GM23338 (cell line): ENCODE results near the gene MAG. TPM values are rescaled to one million over a fixed set of nuclear protein-coding genes. Genes with fewer than 3 reads are reported as not detected.

Source experiments
- ATAC-seq: fragments of 200-7000 bp; cut with Tn5 transposase; 3 replicates; pipeline ENCODE4 v1.9.1; 2020
- DNase-seq: peaks from one replicate; pipeline ENCODE4 v3.0.0-alpha.2; 2015; ENCODE audit warnings: low spot score
- H2AFZ ChIP-seq: fragments of 200-600 bp; sonication (generic); 2 replicates; pipeline ENCODE4 v1.8.0; 2016; ENCODE audit warnings: antibody characterized with exemption, mild to moderate bottlenecking, moderate library complexity
- H3F3A ChIP-seq: fragments of 200-600 bp; sonication (generic); replicated peaks from 2 replicates; pipeline ENCODE4 v1.8.0; 2017; ENCODE audit warnings: antibody characterized with exemption, mixed run types, low read depth
- H3K27ac ChIP-seq: fragments of 200-600 bp; sonication (generic); 2 replicates; pipeline ENCODE4 v1.6.1; 2016; ENCODE audit warnings: low read depth
- H3K27me3 ChIP-seq: fragments of 200-600 bp; sonication (generic); 2 replicates; pipeline ENCODE4 v1.8.0; 2016; ENCODE audit warnings: mild to moderate bottlenecking, mixed run types, moderate library complexity; ENCODE audit not compliant: insufficient read depth
- H3K36me3 ChIP-seq: fragments of 200-600 bp; sonication (generic); 2 replicates; pipeline ENCODE4 v1.8.0; 2016; ENCODE audit warnings: mild to moderate bottlenecking; ENCODE audit not compliant: insufficient read depth
- H3K4me1 ChIP-seq: fragments of 200-600 bp; sonication (generic); 2 replicates; pipeline ENCODE4 v1.8.0; 2016; ENCODE audit warnings: mild to moderate bottlenecking, moderate library complexity; ENCODE audit not compliant: insufficient read depth
- H3K4me2 ChIP-seq: fragments of 200-600 bp; sonication (generic); 2 replicates; pipeline ENCODE4 v1.7.1; 2017; ENCODE audit warnings: mixed run types
- H3K4me3 ChIP-seq: fragments of 200-600 bp; sonication (generic); 2 replicates; pipeline ENCODE4 v1.6.1; 2016; ENCODE audit warnings: mixed run types
- H3K79me2 ChIP-seq: fragments of 200-600 bp; sonication (generic); replicated peaks from 2 replicates; pipeline ENCODE4 v1.8.0; 2017; ENCODE audit warnings: mild to moderate bottlenecking; ENCODE audit not compliant: insufficient read depth
- H3K9me2 ChIP-seq: fragments of 200-600 bp; sonication (generic); 2 replicates; pipeline ENCODE4 v1.8.0; 2017; ENCODE audit not compliant: insufficient read depth
- H4K20me1 ChIP-seq: fragments of 200-600 bp; sonication (generic); replicated peaks from 2 replicates; pipeline ENCODE4 v1.8.0; 2017; ENCODE audit warnings: mild to moderate bottlenecking; ENCODE audit not compliant: insufficient read depth
- H3K27ac Mint-ChIP-seq: 2 replicates; pipeline ENCODE4 v1.8.0; 2020; ENCODE audit warnings: inconsistent platforms, mild to moderate bottlenecking, moderate library complexity, mixed read lengths
- H3K27me3 Mint-ChIP-seq: 3 replicates; pipeline ENCODE4 v1.8.0; 2022; ENCODE audit warnings: low read depth, mild to moderate bottlenecking, moderate library complexity, mixed read lengths, inconsistent platforms; ENCODE audit not compliant: insufficient read depth, poor library complexity
- H3K36me3 Mint-ChIP-seq: 3 replicates; pipeline ENCODE4 v1.8.0; 2021; ENCODE audit warnings: low read depth, mild to moderate bottlenecking, inconsistent platforms, moderate library complexity, mixed read lengths
- H3K4me1 Mint-ChIP-seq: 3 replicates; pipeline ENCODE4 v1.8.0; 2020; ENCODE audit warnings: mild to moderate bottlenecking, inconsistent platforms, mixed read lengths
- H3K4me3 Mint-ChIP-seq: 3 replicates; pipeline ENCODE4 v1.8.0; 2021; ENCODE audit warnings: moderate library complexity, mild to moderate bottlenecking, inconsistent platforms, mixed read lengths
- H3K9me3 Mint-ChIP-seq: 3 replicates; pipeline ENCODE4 v1.8.0; 2020; ENCODE audit warnings: moderate library complexity, mild to moderate bottlenecking, inconsistent platforms, mixed read lengths
- CREB1 ChIP-seq: fragments of 250-450 bp; sonication (Bioruptor Pico); IDR thresholded peaks from 2 replicates; pipeline ENCODE4 v1.5.0; 2020; ENCODE audit warnings: low read depth, mild to moderate bottlenecking, moderate library complexity
- EZH2 ChIP-seq: fragments of 200-600 bp; sonication (generic); IDR thresholded peaks from one replicate; pipeline ENCODE4 v1.8.0; 2017; ENCODE audit warnings: antibody characterized with exemption, mild to moderate bottlenecking, low read depth; ENCODE audit not compliant: unreplicated experiment
- JUNB ChIP-seq: IDR thresholded peaks from one replicate; pipeline ENCODE4 v1.6.1; 2016; ENCODE audit warnings: antibody characterized with exemption; ENCODE audit not compliant: unreplicated experiment
- NANOG ChIP-seq: IDR thresholded peaks from 2 replicates; pipeline ENCODE4 v1.6.1; 2016; ENCODE audit warnings: antibody characterized with exemption, borderline replicate concordance
- POLR2AphosphoS5 ChIP-seq: IDR thresholded peaks from 2 replicates; pipeline ENCODE4 v1.6.1; 2016; ENCODE audit warnings: antibody characterized with exemption, low read depth
- STAT1 ChIP-seq: IDR thresholded peaks from one replicate; pipeline ENCODE4 v1.6.1; 2016; ENCODE audit warnings: antibody characterized with exemption; ENCODE audit not compliant: unreplicated experiment
- ZNF331 ChIP-seq: fragments of 250-450 bp; sonication (Bioruptor Pico); IDR thresholded peaks from 2 replicates; pipeline ENCODE4 v1.5.0; 2020; ENCODE audit warnings: low read depth, mild to moderate bottlenecking, moderate library complexity
- polyA plus RNA-seq: library from polyadenylated mRNA; unstranded; fragments of >200 nt; fragmentation: Nextera tagmentation; extraction: Ambion mirVana; gene quantifications from 2 replicates; pipeline ENCODE4 v1.2.1, GENCODE V29; 2016
- total RNA-seq: library from RNA; depleted of rRNA; stranded (reverse); fragments of >200 nt; shearing (Covaris generic); gene quantifications from 2 replicates; pipeline ENCODE4 v1.2.3, GENCODE V29; 2014
- TF ChIP-seq, protein P1 (sequence below): IDR thresholded peaks from one replicate; pipeline ENCODE4 v1.6.1; 2018; ENCODE audit warnings: antibody characterized with exemption; ENCODE audit not compliant: unreplicated experiment
- TF ChIP-seq, protein P2 (sequence below), 2 experiments: fragments of 200-600 bp in 1 of 2; sonication (generic) in 1 of 2; conservative IDR thresholded peaks; 2 replicates each; pipeline versions ENCODE4 v1.5.1 to v1.6.1; 2016 to 2017; ENCODE audit warnings: antibody characterized with exemption in 2 of 2, low read depth in 2 of 2, mild to moderate bottlenecking in 2 of 2, moderate library complexity in 1 of 2
- TF ChIP-seq, protein P3 (sequence below): fragments of 250-450 bp; sonication (Bioruptor Pico); IDR thresholded peaks from 2 replicates; pipeline ENCODE4 v1.5.0; 2020; ENCODE audit warnings: mild to moderate bottlenecking, moderate library complexity
- TF ChIP-seq, protein P4 (sequence below): IDR thresholded peaks from 2 replicates; pipeline ENCODE4 v1.6.1; 2016; ENCODE audit warnings: antibody characterized with exemption

MAG gene
- total and polyA plus RNA-seq, 2 experiments from 2014 or later: 0.61 to 1.3 TPM

DNA sequence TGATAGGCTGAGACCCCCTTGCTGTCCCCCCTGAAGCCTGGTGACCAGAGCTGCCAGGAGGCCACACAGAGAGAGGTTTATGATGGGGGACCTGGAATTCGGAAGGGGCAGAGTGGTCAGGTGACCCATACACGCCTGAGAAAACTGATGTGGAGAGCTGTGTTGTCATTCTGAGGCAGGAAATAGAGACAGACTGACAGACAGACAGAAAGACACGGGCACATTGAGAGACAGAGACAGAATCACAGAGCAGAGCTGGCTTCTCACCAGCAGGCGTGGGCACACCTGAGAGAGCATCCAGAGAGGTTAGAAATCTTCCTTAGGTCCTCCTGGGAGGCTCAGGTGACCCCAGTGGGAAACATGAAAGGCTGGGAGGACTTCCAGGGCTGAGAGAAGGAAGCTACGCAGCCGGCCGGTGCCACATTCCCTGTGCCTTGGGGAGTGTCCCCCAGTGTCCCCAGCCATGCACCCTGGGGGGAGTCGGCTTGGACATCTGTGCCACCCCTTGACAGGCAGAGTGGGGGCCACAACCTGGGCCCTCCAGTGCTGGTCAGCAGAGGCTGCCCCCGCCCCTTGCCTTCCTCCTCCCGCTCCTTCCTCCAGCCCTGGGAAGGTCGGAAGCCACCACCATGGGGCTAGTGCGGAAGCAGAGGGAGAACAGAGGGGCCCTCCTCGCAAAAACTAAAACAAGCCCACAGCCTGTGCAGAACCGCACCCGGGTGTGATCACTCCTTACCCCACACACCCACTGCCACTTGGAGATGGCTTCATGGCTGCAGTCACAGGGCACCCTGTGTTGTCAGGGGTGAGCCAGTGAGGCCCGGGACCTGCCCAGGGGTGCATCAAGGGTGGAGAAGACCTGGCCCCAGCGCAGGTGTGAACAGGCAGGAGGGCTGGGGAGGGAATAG is 57.9 kb downstream of the MAG start:
- Mint-ChIP-seq H3K36me3 (no peaks in the 10 kb centered on the region), H3K9me3 (no peaks in the 10 kb centered on the region), H3K4me3 (no peak overlapping the region), H3K27ac (no peak overlapping the region), H3K4me1 (peaks cover 13% of the 10 kb centered on the region; the same call in 2 of the 3 replicates), H3K27me3 (peaks cover 23% of the 10 kb centered on the region)
- Histone ChIP-seq H3F3A (no peaks in the 10 kb centered on the region), H3K27ac (no peak overlapping the region), H3K4me3 (no peak overlapping the region), H3K79me2 (no peaks in the 10 kb centered on the region), H4K20me1 (no peaks in the 10 kb centered on the region), H3K36me3 (no peaks in the 10 kb centered on the region), H3K27me3 (no peaks in the 10 kb centered on the region), H2AFZ (no peak overlapping the region), H3K9me2 (no peaks in the 10 kb centered on the region), H3K4me2 (no peak overlapping the region), H3K4me1 (no peaks in the 10 kb centered on the region)
- TF ChIP-seq EZH2: no peak
- no peak for TF ChIP-seq ZNF331
- TF ChIP-seq, protein P1, sequence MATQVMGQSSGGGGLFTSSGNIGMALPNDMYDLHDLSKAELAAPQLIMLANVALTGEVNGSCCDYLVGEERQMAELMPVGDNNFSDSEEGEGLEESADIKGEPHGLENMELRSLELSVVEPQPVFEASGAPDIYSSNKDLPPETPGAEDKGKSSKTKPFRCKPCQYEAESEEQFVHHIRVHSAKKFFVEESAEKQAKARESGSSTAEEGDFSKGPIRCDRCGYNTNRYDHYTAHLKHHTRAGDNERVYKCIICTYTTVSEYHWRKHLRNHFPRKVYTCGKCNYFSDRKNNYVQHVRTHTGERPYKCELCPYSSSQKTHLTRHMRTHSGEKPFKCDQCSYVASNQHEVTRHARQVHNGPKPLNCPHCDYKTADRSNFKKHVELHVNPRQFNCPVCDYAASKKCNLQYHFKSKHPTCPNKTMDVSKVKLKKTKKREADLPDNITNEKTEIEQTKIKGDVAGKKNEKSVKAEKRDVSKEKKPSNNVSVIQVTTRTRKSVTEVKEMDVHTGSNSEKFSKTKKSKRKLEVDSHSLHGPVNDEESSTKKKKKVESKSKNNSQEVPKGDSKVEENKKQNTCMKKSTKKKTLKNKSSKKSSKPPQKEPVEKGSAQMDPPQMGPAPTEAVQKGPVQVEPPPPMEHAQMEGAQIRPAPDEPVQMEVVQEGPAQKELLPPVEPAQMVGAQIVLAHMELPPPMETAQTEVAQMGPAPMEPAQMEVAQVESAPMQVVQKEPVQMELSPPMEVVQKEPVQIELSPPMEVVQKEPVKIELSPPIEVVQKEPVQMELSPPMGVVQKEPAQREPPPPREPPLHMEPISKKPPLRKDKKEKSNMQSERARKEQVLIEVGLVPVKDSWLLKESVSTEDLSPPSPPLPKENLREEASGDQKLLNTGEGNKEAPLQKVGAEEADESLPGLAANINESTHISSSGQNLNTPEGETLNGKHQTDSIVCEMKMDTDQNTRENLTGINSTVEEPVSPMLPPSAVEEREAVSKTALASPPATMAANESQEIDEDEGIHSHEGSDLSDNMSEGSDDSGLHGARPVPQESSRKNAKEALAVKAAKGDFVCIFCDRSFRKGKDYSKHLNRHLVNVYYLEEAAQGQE: no peak
- TF ChIP-seq POLR2AphosphoS5: no peak
- no peak for TF ChIP-seq JUNB
- no peak for TF ChIP-seq CREB1 (CRISPR knock-in tag)
- TF ChIP-seq, protein P2, sequence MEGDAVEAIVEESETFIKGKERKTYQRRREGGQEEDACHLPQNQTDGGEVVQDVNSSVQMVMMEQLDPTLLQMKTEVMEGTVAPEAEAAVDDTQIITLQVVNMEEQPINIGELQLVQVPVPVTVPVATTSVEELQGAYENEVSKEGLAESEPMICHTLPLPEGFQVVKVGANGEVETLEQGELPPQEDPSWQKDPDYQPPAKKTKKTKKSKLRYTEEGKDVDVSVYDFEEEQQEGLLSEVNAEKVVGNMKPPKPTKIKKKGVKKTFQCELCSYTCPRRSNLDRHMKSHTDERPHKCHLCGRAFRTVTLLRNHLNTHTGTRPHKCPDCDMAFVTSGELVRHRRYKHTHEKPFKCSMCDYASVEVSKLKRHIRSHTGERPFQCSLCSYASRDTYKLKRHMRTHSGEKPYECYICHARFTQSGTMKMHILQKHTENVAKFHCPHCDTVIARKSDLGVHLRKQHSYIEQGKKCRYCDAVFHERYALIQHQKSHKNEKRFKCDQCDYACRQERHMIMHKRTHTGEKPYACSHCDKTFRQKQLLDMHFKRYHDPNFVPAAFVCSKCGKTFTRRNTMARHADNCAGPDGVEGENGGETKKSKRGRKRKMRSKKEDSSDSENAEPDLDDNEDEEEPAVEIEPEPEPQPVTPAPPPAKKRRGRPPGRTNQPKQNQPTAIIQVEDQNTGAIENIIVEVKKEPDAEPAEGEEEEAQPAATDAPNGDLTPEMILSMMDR (conservative IDR thresholded peaks at IDR 0.05; ENCODE audit: low read depth in 2 of 2): no peak
- TF ChIP-seq NANOG: no peak
- TF ChIP-seq, protein P3, sequence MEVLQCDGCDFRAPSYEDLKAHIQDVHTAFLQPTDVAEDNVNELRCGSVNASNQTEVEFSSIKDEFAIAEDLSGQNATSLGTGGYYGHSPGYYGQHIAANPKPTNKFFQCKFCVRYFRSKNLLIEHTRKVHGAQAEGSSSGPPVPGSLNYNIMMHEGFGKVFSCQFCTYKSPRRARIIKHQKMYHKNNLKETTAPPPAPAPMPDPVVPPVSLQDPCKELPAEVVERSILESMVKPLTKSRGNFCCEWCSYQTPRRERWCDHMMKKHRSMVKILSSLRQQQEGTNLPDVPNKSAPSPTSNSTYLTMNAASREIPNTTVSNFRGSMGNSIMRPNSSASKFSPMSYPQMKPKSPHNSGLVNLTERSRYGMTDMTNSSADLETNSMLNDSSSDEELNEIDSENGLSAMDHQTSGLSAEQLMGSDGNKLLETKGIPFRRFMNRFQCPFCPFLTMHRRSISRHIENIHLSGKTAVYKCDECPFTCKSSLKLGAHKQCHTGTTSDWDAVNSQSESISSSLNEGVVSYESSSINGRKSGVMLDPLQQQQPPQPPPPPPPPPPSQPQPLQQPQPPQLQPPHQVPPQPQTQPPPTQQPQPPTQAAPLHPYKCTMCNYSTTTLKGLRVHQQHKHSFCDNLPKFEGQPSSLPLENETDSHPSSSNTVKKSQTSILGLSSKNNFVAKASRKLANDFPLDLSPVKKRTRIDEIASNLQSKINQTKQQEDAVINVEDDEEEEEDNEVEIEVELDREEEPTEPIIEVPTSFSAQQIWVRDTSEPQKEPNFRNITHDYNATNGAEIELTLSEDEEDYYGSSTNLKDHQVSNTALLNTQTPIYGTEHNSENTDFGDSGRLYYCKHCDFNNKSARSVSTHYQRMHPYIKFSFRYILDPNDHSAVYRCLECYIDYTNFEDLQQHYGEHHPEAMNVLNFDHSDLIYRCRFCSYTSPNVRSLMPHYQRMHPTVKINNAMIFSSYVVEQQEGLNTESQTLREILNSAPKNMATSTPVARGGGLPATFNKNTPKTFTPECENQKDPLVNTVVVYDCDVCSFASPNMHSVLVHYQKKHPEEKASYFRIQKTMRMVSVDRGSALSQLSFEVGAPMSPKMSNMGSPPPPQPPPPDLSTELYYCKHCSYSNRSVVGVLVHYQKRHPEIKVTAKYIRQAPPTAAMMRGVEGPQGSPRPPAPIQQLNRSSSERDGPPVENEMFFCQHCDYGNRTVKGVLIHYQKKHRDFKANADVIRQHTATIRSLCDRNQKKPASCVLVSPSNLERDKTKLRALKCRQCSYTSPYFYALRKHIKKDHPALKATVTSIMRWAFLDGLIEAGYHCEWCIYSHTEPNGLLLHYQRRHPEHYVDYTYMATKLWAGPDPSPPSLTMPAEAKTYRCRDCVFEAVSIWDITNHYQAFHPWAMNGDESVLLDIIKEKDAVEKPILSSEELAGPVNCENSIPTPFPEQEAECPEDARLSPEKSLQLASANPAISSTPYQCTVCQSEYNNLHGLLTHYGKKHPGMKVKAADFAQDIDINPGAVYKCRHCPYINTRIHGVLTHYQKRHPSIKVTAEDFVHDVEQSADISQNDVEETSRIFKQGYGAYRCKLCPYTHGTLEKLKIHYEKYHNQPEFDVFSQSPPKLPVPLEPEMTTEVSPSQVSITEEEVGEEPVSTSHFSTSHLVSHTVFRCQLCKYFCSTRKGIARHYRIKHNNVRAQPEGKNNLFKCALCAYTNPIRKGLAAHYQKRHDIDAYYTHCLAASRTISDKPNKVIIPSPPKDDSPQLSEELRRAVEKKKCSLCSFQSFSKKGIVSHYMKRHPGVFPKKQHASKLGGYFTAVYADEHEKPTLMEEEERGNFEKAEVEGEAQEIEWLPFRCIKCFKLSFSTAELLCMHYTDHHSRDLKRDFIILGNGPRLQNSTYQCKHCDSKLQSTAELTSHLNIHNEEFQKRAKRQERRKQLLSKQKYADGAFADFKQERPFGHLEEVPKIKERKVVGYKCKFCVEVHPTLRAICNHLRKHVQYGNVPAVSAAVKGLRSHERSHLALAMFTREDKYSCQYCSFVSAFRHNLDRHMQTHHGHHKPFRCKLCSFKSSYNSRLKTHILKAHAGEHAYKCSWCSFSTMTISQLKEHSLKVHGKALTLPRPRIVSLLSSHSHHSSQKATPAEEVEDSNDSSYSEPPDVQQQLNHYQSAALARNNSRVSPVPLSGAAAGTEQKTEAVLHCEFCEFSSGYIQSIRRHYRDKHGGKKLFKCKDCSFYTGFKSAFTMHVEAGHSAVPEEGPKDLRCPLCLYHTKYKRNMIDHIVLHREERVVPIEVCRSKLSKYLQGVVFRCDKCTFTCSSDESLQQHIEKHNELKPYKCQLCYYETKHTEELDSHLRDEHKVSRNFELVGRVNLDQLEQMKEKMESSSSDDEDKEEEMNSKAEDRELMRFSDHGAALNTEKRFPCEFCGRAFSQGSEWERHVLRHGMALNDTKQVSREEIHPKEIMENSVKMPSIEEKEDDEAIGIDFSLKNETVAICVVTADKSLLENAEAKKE (CRISPR knock-in tag): no peak
- TF ChIP-seq, protein P4, sequence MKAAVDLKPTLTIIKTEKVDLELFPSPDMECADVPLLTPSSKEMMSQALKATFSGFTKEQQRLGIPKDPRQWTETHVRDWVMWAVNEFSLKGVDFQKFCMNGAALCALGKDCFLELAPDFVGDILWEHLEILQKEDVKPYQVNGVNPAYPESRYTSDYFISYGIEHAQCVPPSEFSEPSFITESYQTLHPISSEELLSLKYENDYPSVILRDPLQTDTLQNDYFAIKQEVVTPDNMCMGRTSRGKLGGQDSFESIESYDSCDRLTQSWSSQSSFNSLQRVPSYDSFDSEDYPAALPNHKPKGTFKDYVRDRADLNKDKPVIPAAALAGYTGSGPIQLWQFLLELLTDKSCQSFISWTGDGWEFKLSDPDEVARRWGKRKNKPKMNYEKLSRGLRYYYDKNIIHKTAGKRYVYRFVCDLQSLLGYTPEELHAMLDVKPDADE: no peak
- TF ChIP-seq STAT1: no peak
- DNase-seq (no peak), ATAC-seq (no peak)
